Subcutaneous adipose tissue (tissue), 4 donors: Measurements from ENCODE around the gene HTT-AS. TPM values are rescaled to one million over a fixed set of nuclear protein-coding genes. Genes with fewer than 3 reads are reported as not detected.

ENCODE experiments used
- CTCF ChIP-seq: fragments of 450-650 bp; IDR thresholded peaks from one replicate; pipeline ENCODE4 v1.5.1; 2016; ENCODE audit warnings: low read depth, mild to moderate bottlenecking, control low read depth, antibody characterized with exemption, moderate library complexity
- total RNA-seq, 4 donors: library from RNA; depleted of rRNA; stranded (reverse); fragments of >200 nt; gene quantifications; one replicate each; pipeline ENCODE4 v1.1.0, GENCODE V29; 2016

The HTT-AS gene
- total RNA-seq, 4 donors from 2014 or later: not detected

- TF ChIP-seq CTCF: no peak
These were observed 34.5 kb downstream of the HTT-AS start for GRCh38 chr4:3039706-3040366.

GRCh38 chr4:3037957-3038461, 36.3 kb downstream of the HTT-AS start:
- no peak for TF ChIP-seq CTCF

- no peak for TF ChIP-seq CTCF
These were observed 38.0 kb downstream of the HTT-AS start for GRCh38 chr4:3036131-3036952.

GRCh38 chr4:3035674-3036073, 38.7 kb downstream of the HTT-AS start:
- TF ChIP-seq CTCF: no peak

GRCh38 chr4:3035249-3035648, 39.1 kb downstream of the HTT-AS start:
- TF ChIP-seq CTCF: no peak

- TF ChIP-seq CTCF: no peak
These were observed 40.1 kb downstream of the HTT-AS start for GRCh38 chr4:3034231-3034630.

GRCh38 chr4:3031357-3032082, 42.8 kb downstream of the HTT-AS start:
- TF ChIP-seq CTCF: no peak
